Fibroblast of lung (primary cell): Measurements from ENCODE around the gene NCKAP5.

Experiments used
- CTCF ChIP-seq, 2 donors: IDR thresholded peaks in 1 of 2; conservative IDR thresholded peaks in 1 of 2; 1 replicate in 1 of 2; 2 replicates in 1 of 2; pipeline ENCODE4 v1.5.1; 2011 to 2012; ENCODE audit warnings: low read length in 2 of 2, control low read depth in 1 of 2, inconsistent platforms in 1 of 2, low read depth in 1 of 2, mild to moderate bottlenecking in 1 of 2
- EZH2 ChIP-seq: IDR thresholded peaks from 2 replicates; pipeline ENCODE4 v1.5.1; 2012; ENCODE audit warnings: low read length, control low read depth, mild to moderate bottlenecking; ENCODE audit errors: missing control alignments

DNA sequence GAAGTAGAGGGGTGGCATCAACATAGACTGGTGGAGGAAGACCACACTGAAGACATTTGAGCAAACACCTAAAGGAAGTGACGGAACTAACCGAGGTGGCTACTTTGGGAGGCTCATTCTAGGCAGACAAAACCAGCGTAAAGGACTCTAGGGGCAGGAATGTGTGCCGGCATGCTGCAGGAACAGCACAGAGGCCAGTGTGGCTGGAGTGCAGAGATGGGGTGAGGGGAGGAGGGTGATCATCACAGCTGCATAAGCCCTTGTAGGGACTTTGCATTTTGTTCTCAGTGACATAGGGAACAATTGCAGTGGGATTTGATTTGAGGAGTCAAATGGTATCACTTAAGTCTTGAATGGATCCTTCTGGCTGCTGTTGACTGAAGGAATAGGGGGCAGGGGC is 253.5 kb downstream of the NCKAP5 start:
- TF ChIP-seq CTCF (conservative IDR thresholded peaks at IDR 0.05 in 1 of 2, IDR thresholded peaks at IDR 0.05 in 1 of 2; ENCODE audit: low read depth in 1 of 2, low read length in 2 of 2), result no peak
- no peak for TF ChIP-seq EZH2
